GM12873 (cell line): ENCODE data around the gene DDIT3.

Source experiments
- TF ChIP-seq, protein P1 (sequence below): IDR thresholded peaks from 2 replicates; pipeline ENCODE4 v1.5.1; 2012; ENCODE audit warnings: low read depth, mild to moderate bottlenecking, moderate library complexity, low read length, control low read depth; ENCODE audit not compliant: insufficient read depth; ENCODE audit errors: missing control alignments

DDIT3 gene

DNA sequence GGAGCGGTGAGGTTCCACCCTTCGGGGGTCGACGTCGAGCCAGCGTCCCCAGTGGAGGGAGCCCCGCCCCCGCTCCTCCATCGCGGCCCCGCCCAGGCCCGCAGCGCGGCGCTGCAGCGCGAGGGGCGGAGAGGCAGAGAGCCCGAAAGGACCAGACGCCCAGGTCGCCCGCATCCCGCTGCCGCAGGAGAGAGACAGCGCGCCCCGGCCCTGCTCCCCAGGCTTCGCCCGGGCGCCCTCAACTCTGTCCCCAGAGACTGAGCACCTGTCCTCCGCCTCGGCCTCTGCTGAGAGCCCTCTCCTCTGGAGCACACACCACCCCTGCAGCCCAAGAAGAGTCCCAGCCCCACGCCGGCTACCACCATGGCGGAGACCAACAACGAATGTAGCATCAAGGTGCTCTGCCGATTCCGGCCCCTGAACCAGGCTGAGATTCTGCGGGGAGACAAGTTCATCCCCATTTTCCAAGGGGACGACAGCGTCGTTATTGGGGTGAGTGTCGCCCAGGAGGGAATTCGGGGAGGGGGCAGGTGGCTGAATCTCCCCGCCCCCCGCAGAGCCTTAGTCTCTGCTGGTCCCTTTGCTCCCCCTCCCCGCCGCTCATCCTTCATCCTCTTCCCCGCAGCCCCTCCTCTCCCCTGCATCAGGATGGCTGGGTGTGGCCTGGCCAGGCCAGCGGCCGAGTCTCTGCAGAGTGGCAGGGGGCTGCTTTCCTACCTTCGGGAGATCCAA lies 29.8 kb upstream of the DDIT3 start, which contains the start of gene KIF5A:
TSS of gene KIF5A (plus strand) at position 136 of the 732 bp plus-strand sequence. CDS start at position 364, 228 bp downstream.
- TF ChIP-seq, protein P1, sequence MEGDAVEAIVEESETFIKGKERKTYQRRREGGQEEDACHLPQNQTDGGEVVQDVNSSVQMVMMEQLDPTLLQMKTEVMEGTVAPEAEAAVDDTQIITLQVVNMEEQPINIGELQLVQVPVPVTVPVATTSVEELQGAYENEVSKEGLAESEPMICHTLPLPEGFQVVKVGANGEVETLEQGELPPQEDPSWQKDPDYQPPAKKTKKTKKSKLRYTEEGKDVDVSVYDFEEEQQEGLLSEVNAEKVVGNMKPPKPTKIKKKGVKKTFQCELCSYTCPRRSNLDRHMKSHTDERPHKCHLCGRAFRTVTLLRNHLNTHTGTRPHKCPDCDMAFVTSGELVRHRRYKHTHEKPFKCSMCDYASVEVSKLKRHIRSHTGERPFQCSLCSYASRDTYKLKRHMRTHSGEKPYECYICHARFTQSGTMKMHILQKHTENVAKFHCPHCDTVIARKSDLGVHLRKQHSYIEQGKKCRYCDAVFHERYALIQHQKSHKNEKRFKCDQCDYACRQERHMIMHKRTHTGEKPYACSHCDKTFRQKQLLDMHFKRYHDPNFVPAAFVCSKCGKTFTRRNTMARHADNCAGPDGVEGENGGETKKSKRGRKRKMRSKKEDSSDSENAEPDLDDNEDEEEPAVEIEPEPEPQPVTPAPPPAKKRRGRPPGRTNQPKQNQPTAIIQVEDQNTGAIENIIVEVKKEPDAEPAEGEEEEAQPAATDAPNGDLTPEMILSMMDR: no peak

- TF ChIP-seq, protein P1: no peak
Measured at GRCh38 chr12:57549203-57549908, 29.0 kb upstream of the DDIT3 start.

GRCh38 chr12:57548488-57548887 lies 28.2 kb upstream of the DDIT3 start:
- TF ChIP-seq, protein P1: no peak

GRCh38 chr12:57548013-57548315 lies 27.6 kb upstream of the DDIT3 start:
- TF ChIP-seq, protein P1: no peak

DNA sequence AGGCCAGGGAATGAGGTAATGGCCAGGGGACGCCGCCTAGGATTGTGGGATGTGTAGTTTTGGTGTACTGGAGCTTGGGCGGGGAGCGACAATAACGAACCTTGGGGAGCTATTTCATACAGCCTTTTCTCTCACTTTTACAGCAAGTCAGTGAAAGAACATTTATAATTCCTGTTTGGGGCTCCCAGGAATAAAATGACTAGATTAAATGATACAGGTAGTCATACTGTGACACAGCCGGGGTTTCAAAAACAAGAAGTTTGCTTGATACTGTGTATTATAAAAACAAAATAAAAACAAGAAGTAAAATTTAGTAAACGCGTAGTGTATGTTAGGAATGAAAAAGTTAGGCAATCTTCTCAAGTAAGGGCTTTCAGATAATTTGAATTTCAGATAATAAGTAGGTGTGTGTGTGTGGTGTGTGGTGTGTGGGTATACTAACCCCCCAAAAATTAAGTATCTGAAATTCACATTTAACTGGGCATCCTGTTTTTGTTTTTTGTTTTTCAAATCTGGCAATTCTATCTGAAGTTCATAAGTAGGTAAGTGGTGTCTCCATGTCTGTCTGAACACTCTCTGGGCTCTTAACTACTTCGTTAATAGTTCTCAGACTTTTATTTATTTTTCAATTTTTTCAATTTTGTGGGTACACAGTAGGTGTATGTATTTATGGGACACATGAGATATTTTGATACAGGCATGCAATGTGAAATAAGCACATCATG lies 27.1 kb upstream of the DDIT3 start:
- TF ChIP-seq, protein P1: no peak

DNA sequence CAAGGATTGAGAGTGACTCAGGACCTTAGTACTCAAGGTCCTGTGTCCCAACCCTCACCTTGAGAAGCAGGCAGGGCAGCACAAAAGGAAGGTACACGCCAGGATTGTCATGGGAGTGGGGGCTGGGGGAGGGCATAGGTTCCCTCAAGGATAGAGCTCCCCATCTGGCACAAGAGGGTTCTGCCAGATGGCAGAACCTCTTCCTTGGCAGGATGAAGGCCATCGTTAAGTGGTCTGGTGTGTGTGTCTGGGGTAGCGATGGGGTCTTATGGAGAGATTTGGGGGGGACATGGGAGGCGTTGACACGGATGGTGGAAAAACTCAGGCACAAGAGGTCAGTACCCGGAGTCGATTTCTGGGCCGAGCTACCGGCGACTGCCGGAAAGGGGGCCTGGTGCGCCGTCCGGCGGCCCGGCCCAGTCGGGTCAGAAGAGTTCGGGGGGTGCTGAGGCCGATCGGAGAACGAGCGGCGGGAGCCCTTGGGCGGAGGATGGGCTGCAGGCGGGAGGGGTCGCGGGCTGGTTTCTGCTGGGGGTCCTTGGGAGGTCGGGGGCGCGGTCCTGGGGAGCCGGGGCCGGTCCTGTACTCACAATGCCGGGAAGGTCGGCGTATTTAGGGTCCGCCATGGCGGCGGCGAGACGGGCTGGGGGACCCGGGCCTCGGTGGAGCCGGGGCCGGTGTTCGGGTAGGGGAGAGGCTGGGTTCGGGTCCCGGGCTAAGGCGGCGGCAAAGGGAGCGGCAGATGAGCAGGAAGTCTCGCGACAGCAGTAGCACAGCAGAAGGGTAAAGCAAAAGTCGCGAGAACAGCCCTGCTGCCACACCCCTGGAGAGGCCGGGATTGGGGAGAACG lies 26.3 kb upstream of the DDIT3 start, which contains the start of gene DCTN2:
TSS of gene DCTN2 (minus strand) at position 755 of the 850 bp plus-strand sequence. CDS start at position 626, 129 bp downstream.
- TF ChIP-seq, protein P1: peak; percentile 40
